B cell (primary cell): ENCODE results near the gene CMTM5.

Source experiments
- CTCF ChIP-seq: fragments of 200-600 bp; IDR thresholded peaks from one replicate; pipeline ENCODE4 v1.8.0; 2022; ENCODE audit warnings: antibody characterized with exemption, mild to moderate bottlenecking
- EZH2 ChIP-seq: IDR thresholded peaks from 2 replicates; pipeline ENCODE4 v1.6.1; 2012; ENCODE audit warnings: borderline replicate concordance, low read depth, mild to moderate bottlenecking, moderate library complexity, low read length; ENCODE audit not compliant: insufficient read depth, poor library complexity, severe bottlenecking

DNA sequence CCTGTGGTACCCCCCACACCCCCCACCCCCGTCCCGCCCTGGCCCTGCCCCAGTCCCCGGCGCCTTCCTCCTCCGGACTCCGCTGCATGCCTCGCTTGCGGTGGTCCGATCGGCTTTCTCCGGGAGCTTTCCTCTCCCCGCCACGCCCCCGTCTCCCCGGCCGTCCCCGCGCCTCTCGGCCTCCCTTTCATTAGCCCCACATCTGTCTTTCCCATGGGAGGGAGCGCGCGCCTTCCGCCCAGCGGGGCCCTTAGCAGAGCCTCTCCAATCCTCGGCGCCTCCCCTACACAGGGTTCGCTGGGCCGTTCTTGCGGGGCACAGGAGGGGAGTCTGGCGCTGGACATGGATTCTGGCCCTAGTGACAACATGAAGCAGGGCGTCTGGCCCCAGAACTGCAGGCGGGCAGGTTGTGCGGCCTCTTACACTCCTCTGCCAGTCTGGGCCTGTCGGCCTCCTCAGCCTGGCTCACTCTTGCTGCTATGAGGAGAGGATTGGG, 10.4 kb upstream of the CMTM5 start:
- TF ChIP-seq CTCF (no peak), EZH2 (no peak)
